GM21390 (cell line): ENCODE measurements around the gene STEEP1.

ENCODE experiments used
- ATAC-seq: cut with Tn5 transposase; IDR thresholded peaks from one replicate; pipeline ENCODE4 v1.9.1; 2021; ENCODE audit not compliant: unreplicated experiment

STEEP1 gene

GRCh38 chrX:119489212-119490074, 75.8 kb downstream of the STEEP1 start:
- no peak for ATAC-seq

- no peak for ATAC-seq
These were observed 76.5 kb downstream of the STEEP1 start for GRCh38 chrX:119488749-119489148.
